Measurements from ENCODE around the gene APBA1.

The APBA1 gene

GRCh38 chr9:69392826-69393225 lies 279.3 kb downstream of the APBA1 start:
- no peak for DNase-seq

- no peak for DNase-seq
Observed at GRCh38 chr9:69391946-69392345, 280.2 kb downstream of the APBA1 start.

- no peak for DNase-seq
Observed at GRCh38 chr9:69391487-69391886, 280.7 kb downstream of the APBA1 start.

- DNase-seq = no peak
Observed at GRCh38 chr9:69389437-69389995, 282.7 kb downstream of the APBA1 start.

- no peak for DNase-seq
Observed at GRCh38 chr9:69388596-69388995, 283.6 kb downstream of the APBA1 start.

- DNase-seq = no peak
Observed at GRCh38 chr9:69386651-69387050, 285.5 kb downstream of the APBA1 start.

- no peak for DNase-seq
Observed at GRCh38 chr9:69385581-69386033, 286.6 kb downstream of the APBA1 start.

GRCh38 chr9:69382135-69382534 lies 290.0 kb downstream of the APBA1 start:
- no peak for DNase-seq

- no peak for DNase-seq
Observed at GRCh38 chr9:69380811-69381210, 291.4 kb downstream of the APBA1 start.

- no peak for DNase-seq
Observed at GRCh38 chr9:69380301-69380700, 291.9 kb downstream of the APBA1 start.

GRCh38 chr9:69379270-69379982 lies 292.7 kb downstream of the APBA1 start:
- no peak for DNase-seq

- no peak for DNase-seq
Observed at GRCh38 chr9:69377981-69378380, 294.2 kb downstream of the APBA1 start.
